ENCODE results near the gene ZNF362. TPM values are rescaled to one million over a fixed set of nuclear protein-coding genes. Genes with fewer than 3 reads are reported as not detected.

The ZNF362 gene
- total RNA-seq, 2 experiments from 2014 or later, result 8.7 to 12.9 TPM

DNA sequence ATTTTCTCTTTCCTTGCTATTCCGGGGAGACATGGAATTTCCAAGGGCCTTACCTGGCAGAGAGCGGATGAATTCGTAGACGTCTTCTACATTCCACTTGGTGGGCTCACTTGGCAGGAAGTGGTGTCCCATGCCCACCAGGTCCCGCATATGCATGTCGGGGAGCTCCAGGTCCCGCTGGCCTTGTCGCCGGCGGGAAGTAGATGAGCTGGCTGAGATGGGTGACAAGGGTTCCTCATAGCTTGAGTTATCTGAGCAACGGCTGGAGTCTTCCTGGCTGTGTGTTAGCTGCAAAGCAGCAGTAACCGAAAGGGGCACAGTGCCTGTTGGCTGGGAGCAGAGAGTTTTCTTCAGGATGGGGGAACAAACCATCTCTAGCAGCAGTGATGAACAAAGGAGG lies 72.5 kb downstream of the ZNF362 start:
- H3K27ac Mint-ChIP-seq, result no peak overlapping the region
- no peaks in the 10 kb centered on the region for H3K27me3 Mint-ChIP-seq
- intact Hi-C loops (cut with micrococcal nuclease), result no loop called here
- no peak for DNase-seq
- H3K4me3 Mint-ChIP-seq, result no peak overlapping the region
- H3K4me1 Mint-ChIP-seq (ENCODE audit: low read depth), result no peaks in the 10 kb centered on the region
- no peaks in the 10 kb centered on the region for H3K9me3 Mint-ChIP-seq
- peaks cover 36% of the 10 kb centered on the region for H3K36me3 Mint-ChIP-seq
- ChIA-PET CTCF (interaction anchor here (2.1 kb wide), 1 partner anchor 31 kb away, joined by 7 read pairs; no protein-coding TSS in a partner anchor), POLR2A (interaction anchor here (1.1 kb wide), 1 partner anchor 13 kb away, joined by 4 read pairs; no protein-coding TSS in a partner anchor)

DNA sequence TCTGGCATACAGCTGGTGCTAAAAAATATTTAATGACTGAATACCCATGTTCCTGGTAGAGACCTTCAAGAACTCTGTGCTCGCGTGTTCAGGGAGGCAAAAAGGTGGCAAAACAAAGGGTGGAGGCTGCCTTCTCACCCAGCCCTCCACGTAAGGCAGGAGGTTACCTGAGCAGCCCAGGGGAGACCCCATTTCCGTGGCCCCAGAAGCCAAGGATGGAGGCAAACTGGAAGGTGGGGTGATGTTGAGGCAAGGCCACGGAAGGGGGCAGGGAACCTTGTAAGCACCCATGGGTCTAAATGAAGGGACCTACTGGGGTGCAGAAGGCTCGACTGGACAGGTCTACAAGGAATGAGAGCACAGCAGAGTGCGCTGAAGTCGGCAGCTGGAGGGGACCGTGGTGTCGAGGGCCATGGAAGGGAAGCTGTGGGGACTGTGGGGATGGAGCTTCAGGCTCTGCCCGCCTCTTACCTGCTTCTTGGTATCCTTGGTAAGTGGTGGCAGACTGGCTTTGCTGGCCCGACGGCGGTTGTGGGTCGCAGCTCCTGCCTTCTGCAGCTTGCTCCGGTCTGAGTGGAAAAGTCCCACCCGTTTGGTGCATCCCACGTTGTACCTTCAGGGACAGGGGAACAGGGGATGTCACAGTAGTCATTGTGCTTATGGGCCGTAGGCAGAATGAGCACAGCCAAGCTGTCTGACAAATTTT lies 73.5 kb downstream of the ZNF362 start:
- intact Hi-C loops (cut with micrococcal nuclease), result no loop called here
- ChIA-PET CTCF (interaction anchor here (1.5 to 2.1 kb wide), 2 partner anchors 32 to 34 kb away, joined by 5 to 7 read pairs; no protein-coding TSS in a partner anchor), POLR2A (interaction anchor here (0.6 to 1.1 kb wide), 2 partner anchors 12 to 35 kb away, joined by 3 to 4 read pairs; no protein-coding TSS in a partner anchor)
- Mint-ChIP-seq H3K36me3 (peaks cover 32% of the 10 kb centered on the region), H3K27ac (no peak overlapping the region), H3K4me1 (ENCODE audit: low read depth) (no peaks in the 10 kb centered on the region), H3K4me3 (no peak overlapping the region), H3K27me3 (no peaks in the 10 kb centered on the region), H3K9me3 (no peaks in the 10 kb centered on the region)
- no peak for DNase-seq

GRCh38 chr1:33330361-33330890 lies 74.1 kb downstream of the ZNF362 start:
- H3K4me3 Mint-ChIP-seq, result no peak overlapping the region
- POLR2A ChIA-PET, result no interaction called here
- H3K27me3 Mint-ChIP-seq, result no peaks in the 10 kb centered on the region
- no peak overlapping the region for H3K27ac Mint-ChIP-seq
- peaks cover 5% of the 10 kb centered on the region for H3K4me1 Mint-ChIP-seq (ENCODE audit: low read depth)
- H3K36me3 Mint-ChIP-seq, result peaks cover 32% of the 10 kb centered on the region
- no peaks in the 10 kb centered on the region for H3K9me3 Mint-ChIP-seq
- intact Hi-C loops (cut with micrococcal nuclease), result no loop called here
- DNase-seq, result no peak
- CTCF ChIA-PET, result interaction anchor here (1.5 to 2.1 kb wide), 2 partner anchors 33 to 35 kb away, joined by 5 to 7 read pairs; no protein-coding TSS in a partner anchor

- intact Hi-C loops (cut with micrococcal nuclease), result no loop called here
- Mint-ChIP-seq H3K4me1 (ENCODE audit: low read depth) (peaks cover 5% of the 10 kb centered on the region), H3K27me3 (no peaks in the 10 kb centered on the region), H3K36me3 (peaks cover 27% of the 10 kb centered on the region), H3K27ac (no peak overlapping the region), H3K4me3 (no peak overlapping the region), H3K9me3 (no peaks in the 10 kb centered on the region)
- DNase-seq, result no peak
- ChIA-PET CTCF (interaction anchor here (1.5 to 2.1 kb wide), 2 partner anchors 33 to 35 kb away, joined by 5 to 7 read pairs; no protein-coding TSS in a partner anchor), POLR2A (no interaction called here)
These were observed 74.6 kb downstream of the ZNF362 start for GRCh38 chr1:33330906-33331305.

DNA sequence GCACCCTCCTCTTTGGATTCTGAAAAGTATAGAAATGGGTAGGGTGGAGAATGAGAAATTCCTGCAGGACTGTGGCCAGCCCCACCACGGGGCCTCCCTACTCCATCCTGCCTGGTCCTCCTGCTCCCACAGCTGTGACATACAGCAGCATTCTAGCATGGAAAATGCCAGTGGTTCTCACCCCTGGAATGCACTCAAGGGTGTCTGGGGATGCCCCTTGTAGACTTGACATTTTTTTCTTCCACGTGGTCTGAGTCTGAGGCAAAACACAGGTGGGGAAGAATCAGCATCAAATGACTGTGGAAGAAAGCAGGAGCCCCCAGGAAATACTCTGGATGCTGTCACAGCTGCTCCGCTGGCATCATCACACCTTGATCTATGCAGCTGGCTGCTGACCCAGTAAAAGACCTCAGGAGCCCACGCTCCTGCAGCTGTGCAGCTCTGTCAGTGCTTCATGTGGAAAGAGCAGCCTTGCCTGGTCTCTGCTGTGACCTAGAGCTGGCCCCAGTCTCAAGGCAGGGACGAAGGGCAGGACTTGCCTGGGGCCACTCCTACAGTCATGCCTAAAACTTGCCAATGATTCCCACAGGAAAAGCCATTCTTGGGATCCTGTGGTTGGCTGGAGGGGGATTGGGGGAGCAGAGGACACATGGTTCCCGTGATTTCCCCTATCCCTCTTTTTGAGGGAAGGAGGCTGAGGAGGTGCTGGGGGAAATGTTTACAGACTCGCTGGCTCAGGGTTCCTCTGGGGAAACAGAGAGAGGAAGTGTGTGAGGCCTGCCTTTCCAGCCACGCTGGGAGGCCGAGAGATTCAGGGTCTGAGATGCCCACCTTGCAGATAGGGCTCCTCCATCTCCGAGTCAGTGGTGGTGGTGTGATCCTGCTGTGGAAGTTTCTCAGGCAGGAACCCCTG lies 75.4 kb downstream of the ZNF362 start:
- Mint-ChIP-seq H3K4me3 (no peak overlapping the region), H3K4me1 (ENCODE audit: low read depth) (peaks cover 5% of the 10 kb centered on the region), H3K36me3 (peaks cover 22% of the 10 kb centered on the region), H3K27me3 (no peaks in the 10 kb centered on the region), H3K9me3 (no peaks in the 10 kb centered on the region), H3K27ac (no peak overlapping the region)
- no peak for DNase-seq
- CTCF ChIA-PET, result no interaction called here
- POLR2A ChIA-PET, result no interaction called here
- intact Hi-C loops (cut with micrococcal nuclease), result no loop called here

GRCh38 chr1:33332357-33332789 lies 76.1 kb downstream of the ZNF362 start:
- H3K4me3 Mint-ChIP-seq, result no peak overlapping the region
- DNase-seq, result no peak
- H3K4me1 Mint-ChIP-seq (ENCODE audit: low read depth), result peaks cover 5% of the 10 kb centered on the region
- intact Hi-C loops (cut with micrococcal nuclease), result no loop called here
- ChIA-PET POLR2A (no interaction called here), CTCF (no interaction called here)
- H3K27me3 Mint-ChIP-seq, result no peaks in the 10 kb centered on the region
- peaks cover 21% of the 10 kb centered on the region for H3K36me3 Mint-ChIP-seq
- H3K27ac Mint-ChIP-seq, result no peak overlapping the region
- H3K9me3 Mint-ChIP-seq, result no peaks in the 10 kb centered on the region

DNA sequence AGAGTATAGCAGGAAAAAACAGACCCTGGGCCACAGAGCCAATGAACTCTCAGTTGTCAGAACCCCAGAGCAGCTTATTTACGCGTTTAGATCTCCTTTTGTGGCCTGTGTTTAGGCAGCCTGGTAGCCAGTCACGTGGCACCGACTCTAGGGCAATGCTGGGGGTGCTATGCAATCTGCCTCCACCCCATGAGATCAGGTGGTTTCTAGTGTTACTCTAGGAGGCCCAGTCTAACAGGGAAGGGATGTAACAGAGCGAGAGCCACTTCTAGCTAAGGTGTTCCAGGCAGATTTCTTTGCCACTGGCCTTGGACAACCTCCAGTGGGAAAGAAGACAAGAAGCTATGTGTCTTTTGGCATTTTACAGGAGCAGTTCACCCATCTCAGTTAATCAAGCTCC lies 76.6 kb downstream of the ZNF362 start:
- no peaks in the 10 kb centered on the region for H3K27me3 Mint-ChIP-seq
- no peak overlapping the region for H3K4me3 Mint-ChIP-seq
- peaks cover 5% of the 10 kb centered on the region for H3K4me1 Mint-ChIP-seq (ENCODE audit: low read depth)
- no peak for DNase-seq
- H3K27ac Mint-ChIP-seq, result no peak overlapping the region
- intact Hi-C loops (cut with micrococcal nuclease), result no loop called here
- peaks cover 21% of the 10 kb centered on the region for H3K36me3 Mint-ChIP-seq
- ChIA-PET POLR2A (no interaction called here), CTCF (no interaction called here)
- H3K9me3 Mint-ChIP-seq, result no peaks in the 10 kb centered on the region

DNA sequence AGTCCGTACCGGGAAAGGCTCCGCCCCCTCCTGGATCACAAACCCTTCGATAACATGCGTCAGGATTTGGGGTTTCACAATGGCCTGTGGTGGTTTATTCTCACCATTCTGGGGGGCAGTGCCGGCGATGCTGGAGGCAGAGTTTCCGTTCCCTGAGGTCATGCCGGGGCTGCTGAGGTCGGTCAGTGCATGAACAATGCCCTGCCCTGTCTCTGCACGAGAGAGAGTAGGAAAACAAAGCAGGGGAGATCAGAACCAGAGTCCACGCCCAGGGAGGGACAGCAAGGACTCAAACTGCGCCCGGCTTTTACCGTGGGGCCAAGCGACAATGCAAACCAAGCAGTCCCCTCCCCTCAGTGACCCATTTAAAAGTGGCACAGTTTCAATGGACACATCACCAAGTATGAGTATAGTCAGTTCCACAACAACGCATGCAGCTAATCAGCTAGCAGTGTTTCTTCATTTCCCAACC lies 77.8 kb downstream of the ZNF362 start:
- no peak overlapping the region for H3K4me3 Mint-ChIP-seq
- H3K27ac Mint-ChIP-seq, result no peak overlapping the region
- no peaks in the 10 kb centered on the region for H3K9me3 Mint-ChIP-seq
- intact Hi-C loops (cut with micrococcal nuclease), result no loop called here
- CTCF ChIA-PET, result interaction anchor here (4.0 kb wide), 1 partner anchor 37 kb away, joined by 24 read pairs; no protein-coding TSS in a partner anchor
- no peak for DNase-seq
- POLR2A ChIA-PET, result interaction anchor here (1.5 kb wide), 1 partner anchor 16 kb away, joined by 3 read pairs; no protein-coding TSS in a partner anchor
- peaks cover 13% of the 10 kb centered on the region for H3K36me3 Mint-ChIP-seq
- H3K4me1 Mint-ChIP-seq (ENCODE audit: low read depth), result peaks cover 13% of the 10 kb centered on the region
- H3K27me3 Mint-ChIP-seq, result no peaks in the 10 kb centered on the region

DNA sequence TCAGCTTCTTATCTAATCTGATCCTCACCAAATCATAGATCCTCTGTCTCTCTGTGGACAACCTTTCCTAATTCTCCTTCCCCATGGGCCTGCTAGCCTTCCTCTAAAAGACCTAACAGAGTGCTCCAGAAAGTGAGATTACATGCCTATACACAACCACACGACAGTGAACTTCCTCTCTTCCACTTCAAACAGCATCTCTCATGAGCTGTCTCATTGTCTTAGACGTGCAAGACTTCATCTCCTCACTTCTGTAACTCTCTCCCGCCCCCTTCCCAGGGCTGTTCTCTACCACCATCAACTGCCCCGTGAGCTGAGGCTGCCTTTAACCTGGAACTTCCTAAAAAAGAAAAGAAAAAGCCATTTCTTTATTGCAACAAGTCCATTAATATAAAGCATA lies 78.7 kb downstream of the ZNF362 start:
- H3K36me3 Mint-ChIP-seq, result peaks cover 7% of the 10 kb centered on the region
- no peaks in the 10 kb centered on the region for H3K9me3 Mint-ChIP-seq
- no peaks in the 10 kb centered on the region for H3K27me3 Mint-ChIP-seq
- no peak overlapping the region for H3K27ac Mint-ChIP-seq
- intact Hi-C loops (cut with micrococcal nuclease), result no loop called here
- ChIA-PET POLR2A (interaction anchor here (1.5 kb wide), 1 partner anchor 15 kb away, joined by 3 read pairs; no protein-coding TSS in a partner anchor), CTCF (interaction anchor here (4.0 kb wide), 1 partner anchor 38 kb away, joined by 24 read pairs; no protein-coding TSS in a partner anchor)
- no peak for DNase-seq
- no peak overlapping the region for H3K4me3 Mint-ChIP-seq
- peaks cover 16% of the 10 kb centered on the region for H3K4me1 Mint-ChIP-seq (ENCODE audit: low read depth)

- Mint-ChIP-seq H3K27ac (no peak overlapping the region), H3K27me3 (no peaks in the 10 kb centered on the region), H3K9me3 (no peaks in the 10 kb centered on the region), H3K4me1 (ENCODE audit: low read depth) (peaks cover 20% of the 10 kb centered on the region), H3K36me3 (peaks cover 10% of the 10 kb centered on the region), H3K4me3 (no peak overlapping the region)
- ChIA-PET CTCF (interaction anchor here (4.0 kb wide), 1 partner anchor 40 kb away, joined by 24 read pairs; no protein-coding TSS in a partner anchor), POLR2A (interaction anchor here (0.6 kb wide), 1 partner anchor 17 kb away, joined by 4 read pairs; no protein-coding TSS in a partner anchor)
- intact Hi-C loops (cut with micrococcal nuclease), result no loop called here
- no peak for DNase-seq
These were observed 80.3 kb downstream of the ZNF362 start for GRCh38 chr1:33336580-33336979.

- intact Hi-C loops (cut with micrococcal nuclease), result no loop called here
- no peak for DNase-seq
- no peak overlapping the region for H3K27ac Mint-ChIP-seq
- H3K4me3 Mint-ChIP-seq, result no peak overlapping the region
- ChIA-PET CTCF (interaction anchor here (2.2 to 4.0 kb wide), 2 partner anchors 40 to 42 kb away, joined by 10 to 24 read pairs; no protein-coding TSS in a partner anchor), POLR2A (no interaction called here)
- peaks cover 10% of the 10 kb centered on the region for H3K36me3 Mint-ChIP-seq
- H3K27me3 Mint-ChIP-seq, result no peaks in the 10 kb centered on the region
- H3K9me3 Mint-ChIP-seq, result no peaks in the 10 kb centered on the region
- H3K4me1 Mint-ChIP-seq (ENCODE audit: low read depth), result peaks cover 23% of the 10 kb centered on the region
These were observed 81.1 kb downstream of the ZNF362 start for GRCh38 chr1:33337441-33337840.
